ENCODE results near the gene POLA1.

Gene POLA1

GRCh38 chrX:25013632-25014365 is 320.1 kb downstream of the POLA1 start:
- TF ChIP-seq JUND (IDR thresholded peaks at IDR 0.05; ENCODE audit: low read depth), result no peak
- in situ Hi-C loops (cut with HindIII; ENCODE audit: low pct_unique_long_range_greater_than_20kb, low sequenced_read_pairs), result no loop called here
- DNase-seq (ENCODE audit: low read depth in 1 of 2, low spot score in 1 of 2), result peak; percentile 36 to 73

DNA sequence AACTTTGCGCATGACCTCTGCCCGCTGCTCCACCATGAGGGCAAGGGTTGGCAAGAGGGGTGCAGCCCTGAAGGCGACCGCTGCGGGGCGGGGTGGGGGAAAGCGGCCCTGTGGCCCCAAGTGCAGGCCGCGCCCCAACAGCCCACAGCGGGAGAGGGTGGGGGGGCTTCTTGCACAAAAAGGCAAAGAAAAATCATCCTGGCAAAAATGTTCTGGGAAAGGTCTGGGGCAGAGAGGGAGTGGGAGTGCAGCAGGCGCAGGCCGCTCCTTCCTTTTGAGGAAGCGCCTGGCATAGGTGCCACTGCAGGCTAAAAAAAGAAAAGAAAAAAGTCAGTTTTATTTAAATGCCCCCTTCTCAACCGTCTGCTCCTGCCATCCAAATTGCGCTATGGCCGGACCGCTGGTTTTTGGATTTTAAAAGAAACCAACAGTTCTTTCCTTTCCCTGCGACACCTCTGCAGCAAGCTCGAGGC is 320.7 kb downstream of the POLA1 start:
- DNase-seq (ENCODE audit: low read depth in 1 of 2, low spot score in 1 of 2), result no peak
- in situ Hi-C loops (cut with HindIII; ENCODE audit: low pct_unique_long_range_greater_than_20kb, low sequenced_read_pairs), result no loop called here
- no peak for TF ChIP-seq JUND (IDR thresholded peaks at IDR 0.05; ENCODE audit: low read depth)

DNA sequence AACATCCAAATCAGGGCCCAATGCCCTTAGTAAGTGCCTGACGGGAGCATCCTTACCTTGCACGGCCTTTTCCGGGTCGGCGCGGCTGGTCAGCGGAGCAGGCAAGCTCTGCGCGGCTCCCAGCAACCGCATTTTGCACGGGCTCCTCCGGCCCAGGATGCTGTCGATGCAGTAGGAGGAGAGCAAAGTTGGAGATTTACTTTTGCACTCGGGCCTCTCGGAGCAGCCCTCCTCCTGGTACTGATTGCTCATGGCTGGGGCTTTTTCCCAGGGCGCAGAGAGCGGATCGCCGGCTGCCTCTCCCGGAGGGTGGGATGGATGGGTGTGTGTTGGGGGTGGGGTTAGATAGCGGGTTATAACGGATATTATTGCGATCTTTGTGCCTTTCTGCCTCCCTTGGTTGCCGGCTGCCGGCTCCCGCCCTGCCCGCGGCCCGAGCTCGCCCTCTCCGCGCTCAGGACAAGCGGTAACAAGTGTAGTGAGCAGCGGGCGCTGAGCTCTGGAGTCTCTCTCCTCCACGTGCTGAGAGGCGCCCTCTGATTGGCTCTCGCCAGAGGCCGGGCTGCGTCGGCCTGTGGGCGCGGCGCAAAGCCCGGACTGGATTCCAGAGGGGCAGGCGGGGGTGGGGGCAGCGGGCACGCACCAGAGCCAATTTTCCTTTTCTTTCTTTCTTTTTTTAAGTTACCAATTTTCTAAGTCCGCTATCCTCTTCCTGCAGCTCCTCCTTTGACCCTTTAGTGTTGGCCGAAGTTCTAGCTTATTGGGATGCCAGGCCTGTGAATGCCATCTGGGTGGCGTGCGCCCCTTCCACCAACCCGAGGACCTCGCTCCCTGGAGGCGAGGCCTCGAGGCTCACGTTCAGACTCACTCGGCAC is 322.0 kb downstream of the POLA1 start, which contains the start of gene ARX:
Gene ARX (minus strand): TSS at position 480 of the 875 bp plus-strand sequence. CDS start 228 bp downstream, at position 252.
- in situ Hi-C loops (cut with HindIII; ENCODE audit: low pct_unique_long_range_greater_than_20kb, low sequenced_read_pairs), result no loop called here
- TF ChIP-seq JUND (IDR thresholded peaks at IDR 0.05; ENCODE audit: low read depth), result no peak
- DNase-seq (ENCODE audit: low read depth in 1 of 2, low spot score in 1 of 2), result no peak

DNA sequence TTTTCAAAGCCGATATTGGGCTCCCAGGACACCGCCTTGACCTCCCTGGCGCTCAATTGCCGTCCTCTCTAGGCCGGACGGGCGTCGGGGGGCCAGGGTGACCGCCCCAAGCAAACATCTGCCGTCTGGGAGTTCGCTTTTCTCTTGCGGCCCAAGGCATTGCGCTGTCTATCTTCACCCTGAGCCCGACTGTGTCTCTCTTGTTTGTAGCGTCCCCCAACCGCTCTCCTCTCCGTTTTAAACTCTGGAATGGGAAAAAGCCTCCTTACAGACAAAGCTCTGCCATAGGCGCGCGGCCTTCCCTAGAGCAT is 322.6 kb downstream of the POLA1 start:
- in situ Hi-C loops (cut with HindIII; ENCODE audit: low pct_unique_long_range_greater_than_20kb, low sequenced_read_pairs), result no loop called here
- no peak for TF ChIP-seq JUND (IDR thresholded peaks at IDR 0.05; ENCODE audit: low read depth)
- DNase-seq (ENCODE audit: low read depth in 1 of 2, low spot score in 1 of 2), result no peak

DNA sequence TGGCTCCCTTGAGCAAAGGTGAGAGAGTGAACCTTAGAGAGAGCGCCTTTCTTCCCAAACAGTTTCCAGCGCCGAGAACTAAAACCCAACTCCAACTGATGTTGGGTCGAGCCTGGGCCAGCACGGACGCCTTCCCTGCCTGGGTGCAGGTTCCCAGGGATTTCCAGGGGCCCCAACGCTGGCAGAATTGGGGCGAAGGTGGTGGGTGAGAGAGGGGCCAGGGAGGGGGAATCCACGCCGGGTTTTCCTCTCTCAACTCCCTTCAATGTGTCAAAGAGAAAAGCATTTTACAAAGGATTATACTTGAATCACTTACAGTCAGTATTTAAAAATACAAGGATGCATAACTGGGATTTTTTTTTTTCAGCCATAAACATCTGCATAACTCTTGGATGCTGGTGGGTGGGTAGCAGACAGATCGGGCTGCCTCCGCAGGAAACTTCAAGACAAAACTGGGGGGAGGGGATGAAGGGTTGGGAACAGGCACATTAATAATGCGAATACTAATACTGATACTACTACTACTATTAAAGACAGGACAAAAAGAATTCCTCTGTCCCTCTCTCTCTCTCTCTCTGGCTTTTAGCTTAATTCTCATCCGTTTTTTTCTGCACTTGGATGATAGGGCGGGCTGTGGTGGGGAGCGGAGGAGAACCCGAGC is 323.4 kb downstream of the POLA1 start:
- TF ChIP-seq JUND (IDR thresholded peaks at IDR 0.05; ENCODE audit: low read depth), result no peak
- no peak for DNase-seq (ENCODE audit: low read depth in 1 of 2, low spot score in 1 of 2)
- in situ Hi-C loops (cut with HindIII; ENCODE audit: low pct_unique_long_range_greater_than_20kb, low sequenced_read_pairs), result no loop called here

DNA sequence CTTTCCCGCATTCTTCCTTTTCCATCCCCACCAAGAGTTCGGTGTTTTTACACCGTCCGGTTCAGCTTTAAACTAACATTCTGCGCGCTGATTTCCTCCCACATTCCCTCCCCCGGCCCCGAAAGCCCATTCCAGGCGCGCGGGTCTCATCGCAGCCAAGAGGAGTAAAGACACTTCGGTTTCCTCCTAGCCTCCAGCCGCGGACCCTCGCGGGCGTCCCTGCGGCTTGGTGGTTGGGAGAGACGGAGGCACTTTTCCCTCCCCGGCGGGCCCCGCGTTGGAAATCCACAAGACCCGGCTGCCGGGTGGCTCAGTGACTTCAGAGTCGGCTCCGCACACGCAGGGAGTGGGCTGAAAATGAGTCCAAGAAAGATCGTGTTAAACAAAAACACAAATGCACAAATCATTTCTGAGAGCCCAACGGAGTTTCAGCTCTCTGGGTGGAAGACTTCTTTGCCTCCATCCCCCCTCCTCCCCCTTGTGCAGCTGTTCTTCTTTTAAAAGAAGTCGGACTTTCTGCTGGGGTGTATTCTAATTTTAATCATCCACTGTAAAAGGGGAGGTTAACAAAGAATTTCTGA is 324.0 kb downstream of the POLA1 start:
- TF ChIP-seq JUND (IDR thresholded peaks at IDR 0.05; ENCODE audit: low read depth), result no peak
- in situ Hi-C loops (cut with HindIII; ENCODE audit: low pct_unique_long_range_greater_than_20kb, low sequenced_read_pairs), result no loop called here
- DNase-seq (ENCODE audit: low read depth in 1 of 2, low spot score in 1 of 2), result no peak

- in situ Hi-C loops (cut with HindIII; ENCODE audit: low pct_unique_long_range_greater_than_20kb, low sequenced_read_pairs), result no loop called here
- no peak for DNase-seq (ENCODE audit: low read depth in 1 of 2, low spot score in 1 of 2)
- no peak for TF ChIP-seq JUND (IDR thresholded peaks at IDR 0.05; ENCODE audit: low read depth)
Measured at GRCh38 chrX:25018682-25019081, 325.0 kb downstream of the POLA1 start.

GRCh38 chrX:25019707-25020390 is 326.1 kb downstream of the POLA1 start:
- no peak for TF ChIP-seq JUND (IDR thresholded peaks at IDR 0.05; ENCODE audit: low read depth)
- no peak for DNase-seq (ENCODE audit: low read depth in 1 of 2, low spot score in 1 of 2)
- in situ Hi-C loops (cut with HindIII; ENCODE audit: low pct_unique_long_range_greater_than_20kb, low sequenced_read_pairs), result no loop called here

- TF ChIP-seq JUND (IDR thresholded peaks at IDR 0.05; ENCODE audit: low read depth), result no peak
- in situ Hi-C loops (cut with HindIII; ENCODE audit: low pct_unique_long_range_greater_than_20kb, low sequenced_read_pairs), result no loop called here
- DNase-seq (ENCODE audit: low read depth in 1 of 2, low spot score in 1 of 2), result peak in 1 of 2 experiments; percentile 38
Measured at GRCh38 chrX:25020391-25020904, 326.7 kb downstream of the POLA1 start.

- in situ Hi-C loops (cut with HindIII; ENCODE audit: low pct_unique_long_range_greater_than_20kb, low sequenced_read_pairs), result no loop called here
- DNase-seq (ENCODE audit: low read depth in 1 of 2, low spot score in 1 of 2), result peak; percentile 33 to 72
- no peak for TF ChIP-seq JUND (IDR thresholded peaks at IDR 0.05; ENCODE audit: low read depth)
Measured at GRCh38 chrX:25020905-25021449, 327.3 kb downstream of the POLA1 start.

GRCh38 chrX:25022499-25023325 is 329.0 kb downstream of the POLA1 start:
- no peak for DNase-seq (ENCODE audit: low read depth in 1 of 2, low spot score in 1 of 2)
- in situ Hi-C loops (cut with HindIII; ENCODE audit: low pct_unique_long_range_greater_than_20kb, low sequenced_read_pairs), result no loop called here
- TF ChIP-seq JUND (IDR thresholded peaks at IDR 0.05; ENCODE audit: low read depth), result no peak
